Neural cell (in vitro differentiated cells): ENCODE data around the gene SYMPK. TPM values are rescaled to one million over a fixed set of nuclear protein-coding genes. Genes with fewer than 3 reads are reported as not detected.

ENCODE experiments used
- H2AFZ ChIP-seq: fragments of 200-600, 300-800 bp; sonication (generic), shearing (Covaris generic); 2 replicates; pipeline ENCODE4 v1.6.0; 2014; ENCODE audit warnings: low read depth, mild to moderate bottlenecking, antibody characterized with exemption, low read length, moderate library complexity
- H3F3A ChIP-seq: fragments of 200-600 bp; shearing (Covaris generic); 2 replicates; pipeline ENCODE4 v1.6.1; 2016; ENCODE audit warnings: mild to moderate bottlenecking, moderate library complexity, mixed read lengths, antibody characterized with exemption, low read length; ENCODE audit not compliant: insufficient read depth, poor library complexity, severe bottlenecking
- H3K27ac ChIP-seq: fragments of 200-600, 300-800 bp; sonication (generic), shearing (Covaris generic); 2 replicates; pipeline ENCODE4 v1.5.1; 2014; ENCODE audit warnings: mild to moderate bottlenecking, low read length, moderate library complexity
- H3K27me3 ChIP-seq: fragments of 300-800, 200-600 bp; sonication (generic), shearing (Covaris generic); 2 replicates; pipeline ENCODE4 v1.6.0; 2014; ENCODE audit warnings: mild to moderate bottlenecking, low read depth, low read length, moderate library complexity; ENCODE audit not compliant: insufficient read depth
- H3K36me3 ChIP-seq: fragments of 300-800, 200-600 bp; sonication (generic), shearing (Covaris generic); 2 replicates; pipeline ENCODE4 v1.5.1; 2014; ENCODE audit warnings: mild to moderate bottlenecking, antibody characterized with exemption, low read length, moderate library complexity; ENCODE audit not compliant: insufficient read depth
- H3K4me2 ChIP-seq: fragments of 300-800, 200-600 bp; sonication (generic), shearing (Covaris generic); 2 replicates; pipeline ENCODE4 v1.6.0; 2014; ENCODE audit warnings: mild to moderate bottlenecking, low read length
- H3K4me3 ChIP-seq: fragments of 300-800, 200-600 bp; sonication (generic), shearing (Covaris generic); 2 replicates; pipeline ENCODE4 v1.5.1; 2014; ENCODE audit warnings: mild to moderate bottlenecking, low read length, moderate library complexity
- H3K79me2 ChIP-seq: fragments of 200-600 bp; shearing (Covaris generic); replicated peaks from 2 replicates; pipeline ENCODE4 v1.6.0; 2014; ENCODE audit warnings: mild to moderate bottlenecking, low read length, moderate library complexity; ENCODE audit not compliant: insufficient read depth
- H3K9ac ChIP-seq: fragments of 300-800, 200-600 bp; sonication (generic), shearing (Covaris generic); 2 replicates; pipeline ENCODE4 v1.6.1; 2016; ENCODE audit warnings: mild to moderate bottlenecking, low read length, mixed read lengths
- H3K9me2 ChIP-seq: fragments of 200-600 bp; shearing (Covaris generic); 2 replicates; pipeline ENCODE4 v1.6.1; 2016; ENCODE audit warnings: mild to moderate bottlenecking, low read length, mixed read lengths; ENCODE audit not compliant: insufficient read depth
- H3K9me3 ChIP-seq: fragments of 200-600, 300-800 bp; sonication (generic), shearing (Covaris generic); 2 replicates; pipeline ENCODE4 v1.6.1; 2016; ENCODE audit warnings: mild to moderate bottlenecking, mixed run types, low read length, moderate library complexity, mixed read lengths
- H4K20me1 ChIP-seq: fragments of 200-600 bp; shearing (Covaris generic); 2 replicates; pipeline ENCODE4 v1.6.1; 2016; ENCODE audit warnings: mild to moderate bottlenecking, mixed run types; ENCODE audit not compliant: insufficient read depth
- EP300 ChIP-seq: fragments of 450-650 bp; conservative IDR thresholded peaks from 2 replicates; pipeline ENCODE4 v1.6.1; 2014; ENCODE audit warnings: antibody characterized with exemption, mild to moderate bottlenecking, moderate library complexity; ENCODE audit not compliant: poor library complexity, severe bottlenecking
- EZH2 ChIP-seq: fragments of 200-600, 300-800 bp; shearing (Covaris generic), sonication (generic); IDR thresholded peaks from 2 replicates; pipeline ENCODE4 v1.6.1; 2014; ENCODE audit warnings: antibody characterized with exemption, low read length, borderline replicate concordance, mild to moderate bottlenecking; ENCODE audit not compliant: insufficient read depth, poor library complexity, severe bottlenecking
- MXI1 ChIP-seq: fragments of 450-650 bp; conservative IDR thresholded peaks from 2 replicates; pipeline ENCODE4 v1.6.1; 2014; ENCODE audit warnings: antibody characterized with exemption, mild to moderate bottlenecking; ENCODE audit not compliant: poor library complexity, severe bottlenecking
- POLR2AphosphoS5 ChIP-seq: IDR thresholded peaks from 2 replicates; pipeline ENCODE4 v1.6.1; 2012
- RAD21 ChIP-seq: fragments of 450-650 bp; conservative IDR thresholded peaks from 2 replicates; pipeline ENCODE4 v1.6.1; 2014; ENCODE audit warnings: antibody characterized with exemption, mild to moderate bottlenecking, moderate library complexity
- SMC3 ChIP-seq: fragments of 450-650 bp; conservative IDR thresholded peaks from 2 replicates; pipeline ENCODE4 v1.6.1; 2014; ENCODE audit warnings: antibody characterized with exemption, mild to moderate bottlenecking, moderate library complexity; ENCODE audit not compliant: poor library complexity
- TAF1 ChIP-seq: IDR thresholded peaks from 2 replicates; pipeline ENCODE4 v1.6.1; 2012; ENCODE audit warnings: low read depth
- polyA plus RNA-seq: library from polyadenylated mRNA; depleted of rRNA; stranded (reverse); fragments of >200 nt; gene quantifications from 2 replicates; pipeline ENCODE4 v1.2.3, GENCODE V29; 2014
- TF ChIP-seq, protein P1 (sequence below): fragments of 450-650 bp; IDR thresholded peaks from 2 replicates; pipeline ENCODE4 v1.5.1; 2014; ENCODE audit warnings: antibody characterized with exemption, mild to moderate bottlenecking, moderate library complexity; ENCODE audit not compliant: poor library complexity, severe bottlenecking
- TF ChIP-seq, protein P2 (sequence below): IDR thresholded peaks from 2 replicates; pipeline ENCODE4 v1.6.1; 2012; ENCODE audit warnings: borderline replicate concordance

Gene SYMPK
- polyA plus RNA-seq, 1 donor from 2014 or later, result 22.2 TPM

DNA sequence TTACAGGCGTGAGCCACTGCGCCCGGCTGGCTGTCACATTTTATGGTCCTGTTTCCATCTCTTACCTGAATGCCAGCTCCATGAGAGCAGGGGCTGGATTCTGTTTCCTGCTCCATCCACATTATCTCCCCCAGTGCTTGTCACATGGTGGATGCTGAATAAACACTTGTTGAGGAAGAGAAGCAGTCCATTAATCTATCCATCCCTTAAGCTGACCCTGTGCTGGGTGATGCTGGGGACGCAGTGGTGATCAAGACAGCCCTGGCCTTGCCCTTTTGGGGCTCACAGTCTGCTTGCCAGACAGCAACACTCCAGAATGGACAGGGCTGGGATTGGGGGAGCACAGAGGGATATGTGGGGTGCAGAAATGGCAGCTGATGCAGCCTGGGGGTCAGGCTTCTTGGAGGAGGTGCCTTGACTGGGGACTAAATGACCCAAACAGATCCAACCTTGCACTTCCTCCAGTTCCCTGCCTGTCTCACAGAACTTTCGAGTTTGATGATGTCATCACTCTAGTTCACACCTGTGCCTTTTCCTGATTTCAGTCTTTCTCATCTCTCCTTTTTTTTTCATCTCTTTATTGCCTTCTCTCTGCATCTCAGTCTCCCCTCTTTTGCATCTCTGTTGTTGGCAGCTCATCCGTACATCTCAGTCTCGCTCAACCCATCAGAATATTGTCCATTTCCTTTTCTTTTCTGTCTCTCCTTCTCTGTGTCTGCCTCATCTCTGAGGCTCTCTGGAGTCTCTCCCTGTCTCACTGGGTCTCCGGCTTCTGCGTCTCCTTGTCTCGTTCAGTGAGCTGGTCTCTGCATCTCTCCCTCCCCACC, 18.3 kb upstream of the SYMPK start:
- Histone ChIP-seq H3K9ac (no peak overlapping the region), H3K27me3 (no peaks in the 10 kb centered on the region), H3K4me3 (no peak overlapping the region), H3K9me2 (no peaks in the 10 kb centered on the region), H3F3A (no peaks in the 10 kb centered on the region), H3K9me3 (no peaks in the 10 kb centered on the region), H3K4me2 (no peak overlapping the region), H3K79me2 (peaks cover 5% of the 10 kb centered on the region), H2AFZ (no peak overlapping the region), H3K36me3 (no peaks in the 10 kb centered on the region), H4K20me1 (peaks cover 10% of the 10 kb centered on the region), H3K27ac (no peak overlapping the region)
- TF ChIP-seq, protein P1, sequence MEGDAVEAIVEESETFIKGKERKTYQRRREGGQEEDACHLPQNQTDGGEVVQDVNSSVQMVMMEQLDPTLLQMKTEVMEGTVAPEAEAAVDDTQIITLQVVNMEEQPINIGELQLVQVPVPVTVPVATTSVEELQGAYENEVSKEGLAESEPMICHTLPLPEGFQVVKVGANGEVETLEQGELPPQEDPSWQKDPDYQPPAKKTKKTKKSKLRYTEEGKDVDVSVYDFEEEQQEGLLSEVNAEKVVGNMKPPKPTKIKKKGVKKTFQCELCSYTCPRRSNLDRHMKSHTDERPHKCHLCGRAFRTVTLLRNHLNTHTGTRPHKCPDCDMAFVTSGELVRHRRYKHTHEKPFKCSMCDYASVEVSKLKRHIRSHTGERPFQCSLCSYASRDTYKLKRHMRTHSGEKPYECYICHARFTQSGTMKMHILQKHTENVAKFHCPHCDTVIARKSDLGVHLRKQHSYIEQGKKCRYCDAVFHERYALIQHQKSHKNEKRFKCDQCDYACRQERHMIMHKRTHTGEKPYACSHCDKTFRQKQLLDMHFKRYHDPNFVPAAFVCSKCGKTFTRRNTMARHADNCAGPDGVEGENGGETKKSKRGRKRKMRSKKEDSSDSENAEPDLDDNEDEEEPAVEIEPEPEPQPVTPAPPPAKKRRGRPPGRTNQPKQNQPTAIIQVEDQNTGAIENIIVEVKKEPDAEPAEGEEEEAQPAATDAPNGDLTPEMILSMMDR, result no peak
- TF ChIP-seq TAF1 (no peak), EZH2 (no peak), MXI1 (no peak), POLR2AphosphoS5 (no peak), EP300 (no peak), RAD21 (no peak), SMC3 (no peak)
- TF ChIP-seq, protein P2, sequence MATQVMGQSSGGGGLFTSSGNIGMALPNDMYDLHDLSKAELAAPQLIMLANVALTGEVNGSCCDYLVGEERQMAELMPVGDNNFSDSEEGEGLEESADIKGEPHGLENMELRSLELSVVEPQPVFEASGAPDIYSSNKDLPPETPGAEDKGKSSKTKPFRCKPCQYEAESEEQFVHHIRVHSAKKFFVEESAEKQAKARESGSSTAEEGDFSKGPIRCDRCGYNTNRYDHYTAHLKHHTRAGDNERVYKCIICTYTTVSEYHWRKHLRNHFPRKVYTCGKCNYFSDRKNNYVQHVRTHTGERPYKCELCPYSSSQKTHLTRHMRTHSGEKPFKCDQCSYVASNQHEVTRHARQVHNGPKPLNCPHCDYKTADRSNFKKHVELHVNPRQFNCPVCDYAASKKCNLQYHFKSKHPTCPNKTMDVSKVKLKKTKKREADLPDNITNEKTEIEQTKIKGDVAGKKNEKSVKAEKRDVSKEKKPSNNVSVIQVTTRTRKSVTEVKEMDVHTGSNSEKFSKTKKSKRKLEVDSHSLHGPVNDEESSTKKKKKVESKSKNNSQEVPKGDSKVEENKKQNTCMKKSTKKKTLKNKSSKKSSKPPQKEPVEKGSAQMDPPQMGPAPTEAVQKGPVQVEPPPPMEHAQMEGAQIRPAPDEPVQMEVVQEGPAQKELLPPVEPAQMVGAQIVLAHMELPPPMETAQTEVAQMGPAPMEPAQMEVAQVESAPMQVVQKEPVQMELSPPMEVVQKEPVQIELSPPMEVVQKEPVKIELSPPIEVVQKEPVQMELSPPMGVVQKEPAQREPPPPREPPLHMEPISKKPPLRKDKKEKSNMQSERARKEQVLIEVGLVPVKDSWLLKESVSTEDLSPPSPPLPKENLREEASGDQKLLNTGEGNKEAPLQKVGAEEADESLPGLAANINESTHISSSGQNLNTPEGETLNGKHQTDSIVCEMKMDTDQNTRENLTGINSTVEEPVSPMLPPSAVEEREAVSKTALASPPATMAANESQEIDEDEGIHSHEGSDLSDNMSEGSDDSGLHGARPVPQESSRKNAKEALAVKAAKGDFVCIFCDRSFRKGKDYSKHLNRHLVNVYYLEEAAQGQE, result no peak

DNA sequence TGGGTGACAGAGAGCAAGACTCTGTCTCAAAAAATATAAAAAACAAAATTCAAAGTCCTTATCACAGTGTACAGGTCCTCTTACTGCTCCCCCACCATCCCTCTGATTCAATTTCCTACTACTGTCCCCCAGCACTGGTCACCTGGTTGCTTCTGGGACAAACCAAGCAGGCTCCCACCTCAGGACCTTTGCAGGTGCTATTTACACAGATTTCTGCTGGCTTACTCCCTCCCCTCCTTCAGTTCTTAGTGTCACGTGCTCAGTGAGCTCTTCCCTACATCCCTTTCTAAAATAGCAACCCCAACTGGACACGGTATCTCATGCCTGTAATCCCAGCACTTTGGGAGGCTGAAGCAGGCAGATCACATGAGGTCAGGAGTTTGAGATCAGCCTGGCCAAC, 17.0 kb upstream of the SYMPK start:
- H3K4me3 ChIP-seq, result no peak overlapping the region
- H4K20me1 ChIP-seq, result peaks cover 10% of the 10 kb centered on the region
- H3K36me3 ChIP-seq, result no peaks in the 10 kb centered on the region
- no peaks in the 10 kb centered on the region for H3K9me3 ChIP-seq
- H3K27ac ChIP-seq, result no peak overlapping the region
- H2AFZ ChIP-seq, result no peak overlapping the region
- H3K4me2 ChIP-seq, result no peak overlapping the region
- H3K9ac ChIP-seq, result no peak overlapping the region
- H3K9me2 ChIP-seq, result no peaks in the 10 kb centered on the region
- no peaks in the 10 kb centered on the region for H3K27me3 ChIP-seq
- no peaks in the 10 kb centered on the region for H3F3A ChIP-seq
- no peak for TF ChIP-seq RAD21
- TF ChIP-seq TAF1, result no peak
- TF ChIP-seq EP300, result no peak
- TF ChIP-seq POLR2AphosphoS5, result no peak
- TF ChIP-seq MXI1, result no peak
- TF ChIP-seq, protein P1, result no peak
- no peak for TF ChIP-seq SMC3
- TF ChIP-seq EZH2, result no peak
- TF ChIP-seq, protein P2, result no peak
- peaks cover 4% of the 10 kb centered on the region for H3K79me2 ChIP-seq
